Endodermal cell (in vitro differentiated cells): ENCODE results near the gene SGCE. TPM values are rescaled to one million over a fixed set of nuclear protein-coding genes. Genes with fewer than 3 reads are reported as not detected.

Experiments used
- DNase-seq: peaks from one replicate; pipeline ENCODE4 v3.0.0-alpha.2; 2017
- H3K27ac ChIP-seq: 2 replicates; pipeline ENCODE4 v1.5.1; 2013; ENCODE audit warnings: mild to moderate bottlenecking, low read depth, low read length, moderate library complexity
- H3K27me3 ChIP-seq: 2 replicates; pipeline ENCODE4 v1.6.1; 2013; ENCODE audit warnings: mild to moderate bottlenecking, low read length, moderate library complexity; ENCODE audit not compliant: insufficient read depth, control insufficient read depth, poor library complexity, severe bottlenecking
- H3K36me3 ChIP-seq: 2 replicates; pipeline ENCODE4 v1.7.0; 2013; ENCODE audit warnings: mild to moderate bottlenecking, low read length, moderate library complexity; ENCODE audit not compliant: control insufficient read depth, insufficient read depth
- H3K4me1 ChIP-seq: one replicate; pipeline ENCODE4 v1.7.0; 2013; ENCODE audit warnings: low read length; ENCODE audit not compliant: control insufficient read depth, insufficient read depth
- H3K4me3 ChIP-seq: 2 replicates; pipeline ENCODE4 v1.5.1; 2013; ENCODE audit warnings: mild to moderate bottlenecking, low read length, moderate library complexity
- H3K9ac ChIP-seq: 2 replicates; pipeline ENCODE4 v1.6.1; 2013; ENCODE audit warnings: mild to moderate bottlenecking, low read length, moderate library complexity; ENCODE audit not compliant: poor library complexity, severe bottlenecking; ENCODE audit errors: extremely low read depth
- H3K9me3 ChIP-seq: 2 replicates; pipeline ENCODE4 v1.6.1; 2013; ENCODE audit warnings: mild to moderate bottlenecking, low read length, moderate library complexity; ENCODE audit not compliant: control insufficient read depth
- H3K27ac Mint-ChIP-seq: 2 replicates; pipeline ENCODE4 v1.8.0; 2020; ENCODE audit warnings: mixed read lengths
- H3K27me3 Mint-ChIP-seq: 2 replicates; pipeline ENCODE4 v1.8.0; 2021; ENCODE audit warnings: mild to moderate bottlenecking, mixed read lengths; ENCODE audit not compliant: insufficient read depth
- H3K36me3 Mint-ChIP-seq: 2 replicates; pipeline ENCODE4 v1.8.0; 2020; ENCODE audit warnings: low read depth, mixed read lengths
- H3K4me1 Mint-ChIP-seq: 2 replicates; pipeline ENCODE4 v1.8.0; 2020; ENCODE audit warnings: mixed read lengths
- H3K4me3 Mint-ChIP-seq: 2 replicates; pipeline ENCODE4 v1.8.0; 2020; ENCODE audit warnings: mild to moderate bottlenecking, moderate library complexity, mixed read lengths
- H3K9me3 Mint-ChIP-seq: 2 replicates; pipeline ENCODE4 v1.8.0; 2020; ENCODE audit warnings: mild to moderate bottlenecking, mixed read lengths
- CTCF ChIP-seq: fragments of 200-600 bp; sonication (generic); conservative IDR thresholded peaks from 2 replicates; pipeline ENCODE4 v1.5.0; 2021; ENCODE audit warnings: antibody characterized with exemption, mild to moderate bottlenecking
- WGBS, 2 experiments: methylation state at CpG; one replicate each; pipeline versions ENCODE4 v1.1.5 to v1.1.7; 2013; ENCODE audit warnings: missing lambda C conversion rate in 2 of 2, mixed read lengths in 1 of 2; ENCODE audit not compliant: insufficient coverage in 1 of 2, insufficient read length in 1 of 2; 5-methylcytosine and 5-hydroxymethylcytosine counted together
- total RNA-seq, 2 donors: library from RNA; stranded (reverse); fragmentation: NEBNext Ultra II Directional in 1 of 2; extraction: Animal tissue kit (Norgen Biotek cat#: 25700) in 1 of 2; gene quantifications; 2 replicates in 1 of 2; 3 replicates in 1 of 2; pipeline ENCODE4 v1.2.1, GENCODE V29; 2021

The SGCE gene
- total RNA-seq, 2 donors from 2014 or later = 40.9 to 45.9 TPM

- Histone ChIP-seq H3K9ac (no peak overlapping the region), H3K4me3 (no peak overlapping the region), H3K36me3 (no peaks in the 10 kb centered on the region), H3K27ac (no peak overlapping the region), H3K27me3 (no peaks in the 10 kb centered on the region), H3K9me3 (peaks cover 8% of the 10 kb centered on the region), H3K4me1 (peaks cover 9% of the 10 kb centered on the region)
- no peak overlapping the region for H3K27ac Mint-ChIP-seq
- H3K4me1 Mint-ChIP-seq = peaks cover 19% of the 10 kb centered on the region
- no peak for TF ChIP-seq CTCF
- H3K4me3 Mint-ChIP-seq = no peak overlapping the region
- DNase-seq = no peak
- H3K9me3 Mint-ChIP-seq = peaks cover 1% of the 10 kb centered on the region
- H3K27me3 Mint-ChIP-seq = no peaks in the 10 kb centered on the region
- 100% methylated on average over 1 of the region's 1 CpG; no CpG with 5 or more reads in 1 of the 2 experiments for WGBS, 2 experiments
- H3K36me3 Mint-ChIP-seq = peaks cover 14% of the 10 kb centered on the region
These were observed 53.8 kb downstream of the SGCE start for GRCh38 chr7:94602181-94602580.

GRCh38 chr7:94600267-94600666 is 55.7 kb downstream of the SGCE start:
- no peaks in the 10 kb centered on the region for H3K27me3 Mint-ChIP-seq
- H3K4me3 Mint-ChIP-seq = no peak overlapping the region
- H3K9me3 ChIP-seq = no peaks in the 10 kb centered on the region
- H3K36me3 Mint-ChIP-seq = peaks cover 10% of the 10 kb centered on the region
- H3K27ac ChIP-seq = no peak overlapping the region
- WGBS, 2 experiments = 95 to 100% methylated on average over 2 to 3 of the region's 3 CpGs
- H3K27me3 ChIP-seq = no peaks in the 10 kb centered on the region
- DNase-seq = no peak
- H3K9ac ChIP-seq = no peak overlapping the region
- H3K4me1 ChIP-seq = peaks cover 12% of the 10 kb centered on the region
- TF ChIP-seq CTCF = no peak
- H3K36me3 ChIP-seq = no peaks in the 10 kb centered on the region
- H3K4me1 Mint-ChIP-seq = peaks cover 23% of the 10 kb centered on the region
- no peak overlapping the region for H3K4me3 ChIP-seq
- no peaks in the 10 kb centered on the region for H3K9me3 Mint-ChIP-seq
- H3K27ac Mint-ChIP-seq = no peak overlapping the region

- 83 to 94% methylated on average over 1 to 4 of the region's 4 CpGs for WGBS, 2 experiments
- H3K9me3 Mint-ChIP-seq = no peaks in the 10 kb centered on the region
- H3K4me1 Mint-ChIP-seq = peaks cover 26% of the 10 kb centered on the region
- Histone ChIP-seq H3K36me3 (no peaks in the 10 kb centered on the region), H3K9me3 (no peaks in the 10 kb centered on the region), H3K4me1 (peaks cover 16% of the 10 kb centered on the region), H3K27ac (no peak overlapping the region), H3K27me3 (no peaks in the 10 kb centered on the region), H3K9ac (no peak overlapping the region), H3K4me3 (no peak overlapping the region)
- H3K27ac Mint-ChIP-seq = no peak overlapping the region
- no peak overlapping the region for H3K4me3 Mint-ChIP-seq
- H3K27me3 Mint-ChIP-seq = no peaks in the 10 kb centered on the region
- no peak for TF ChIP-seq CTCF
- peaks cover 12% of the 10 kb centered on the region for H3K36me3 Mint-ChIP-seq
- DNase-seq = no peak
These were observed 60.2 kb downstream of the SGCE start for GRCh38 chr7:94595717-94596116.
